Ovary (tissue), 9 donors: ENCODE measurements around the gene GABBR1. TPM values are rescaled to one million over a fixed set of nuclear protein-coding genes. Genes with fewer than 3 reads are reported as not detected.

Experiments used
- DNase-seq, 5 donors: peaks; one replicate each; pipeline ENCODE4 v3.0.0-alpha.2; 2019 to 2020
- H3K27ac ChIP-seq, 2 donors: fragments of 200-600 bp; one replicate each; pipeline versions ENCODE4 v1.5.1 to v1.8.0; 2019 to 2022
- H3K27me3 ChIP-seq: fragments of 200-600 bp; one replicate; pipeline ENCODE4 v1.8.0; 2022
- H3K36me3 ChIP-seq: fragments of 200-600 bp; sonication (generic); one replicate; pipeline ENCODE4 v1.5.1; 2019
- H3K4me1 ChIP-seq: one replicate; pipeline ENCODE4 v1.8.1; 2013; ENCODE audit warnings: mild to moderate bottlenecking, moderate library complexity; ENCODE audit not compliant: insufficient read depth
- H3K4me3 ChIP-seq: fragments of 200-600 bp; sonication (generic); one replicate; pipeline ENCODE4 v1.5.1; 2017
- H3K9me3 ChIP-seq, 2 donors: fragments of 200-600 bp in 1 of 2; sonication (generic) in 1 of 2; one replicate each; pipeline versions ENCODE4 v1.5.1 to v1.8.1; 2013 to 2019; ENCODE audit warnings: mild to moderate bottlenecking in 1 of 2, moderate library complexity in 1 of 2
- CTCF ChIP-seq, 3 donors: fragments of 450-650 bp in 2 of 3; fragments of 200-600 bp in 1 of 3; IDR thresholded peaks; one replicate each; pipeline versions ENCODE4 v1.5.1 to v1.8.0; 2016 to 2022; ENCODE audit warnings: antibody characterized with exemption in 3 of 3, mild to moderate bottlenecking in 1 of 3
- EP300 ChIP-seq: sonication (generic); formaldehyde crosslinking; IDR thresholded peaks from one replicate; pipeline ENCODE4 v1.6.1; 2017; ENCODE audit warnings: antibody characterized with exemption
- POLR2A ChIP-seq: fragments of 450-650 bp; IDR thresholded peaks from one replicate; pipeline ENCODE4 v1.6.1; 2017; ENCODE audit warnings: antibody characterized with exemption, mild to moderate bottlenecking, moderate library complexity
- WGBS, 3 donors: extraction: QIAGEN DNeasy Blood & Tissue Kit in 1 of 3; methylation state at CpG; one replicate each; pipeline versions ENCODE4 v1.1.5 to v1.1.7; 2013 to 2017; 5-methylcytosine and 5-hydroxymethylcytosine counted together
- intact Hi-C, 4 donors: fragments of 100-400 bp; cut with DNase I; formaldehyde crosslinking; loops; one replicate each; pipeline versions ENCODE4 v1.11.0 to v1.15.1; 2022 to 2023
- polyA plus RNA-seq, 2 donors: library from polyadenylated mRNA; stranded (reverse); fragments of 200-250 nt in 1 of 2; fragments of 350-450 nt in 1 of 2; fragmentation: Illumina TruSeq in 1 of 2; extraction: RNeasy Lipid Tissue Mini Kit (QIAGEN cat#74804) in 1 of 2; gene quantifications; one replicate each; pipeline ENCODE4 v1.2.3, GENCODE V29; 2013 to 2014
- total RNA-seq, 7 donors: library from RNA; depleted of rRNA in 2 of 7; stranded (reverse); fragments of >200 nt in 2 of 7; fragmentation: NEBNext Ultra II Directional in 3 of 7; extraction: Animal tissue kit (Norgen Biotek cat#: 25700) in 3 of 7; gene quantifications; one replicate each; pipeline versions ENCODE4 v1.1.0 to v1.2.4, GENCODE V29; 2016 to 2023
- donor health status: DM: no; HTN: no; CAD: no; lungs with moderate emphysema.
- donor health status: DM: no; HTN: no; CAD: no.
- donor health status: Bipolar disorder and iron deficiency.
- donor health status: DM: yes; HTN: yes; CAD: no.
- donor health status: DM: no; HTN: no; CAD: no.
- donor health status: DM: yes; HTN: yes; CAD: no.

GABBR1 gene
- total and polyA plus RNA-seq, 9 donors: 23.0 to 80.0 (median 48.5) TPM

GRCh38 chr6:29661071-29661470 is 28.1 kb upstream of the GABBR1 start:
- no peak for DNase-seq
- no peak overlapping the region for H3K4me3 ChIP-seq
- intact Hi-C loops: no loop called here
- no peak overlapping the region for H3K27ac ChIP-seq
- H3K9me3 ChIP-seq: no peaks in the 10 kb centered on the region
- no peak for TF ChIP-seq POLR2A
- TF ChIP-seq EP300: no peak
- TF ChIP-seq CTCF (IDR thresholded peaks at IDR 0.05): no peak
- whole genome bisulfite sequencing, 3 donors: 66 to 85% (median 72%) methylated on average over 3 of the region's 3 CpGs
- H3K4me1 ChIP-seq: no peaks in the 10 kb centered on the region
- no peaks in the 10 kb centered on the region for H3K36me3 ChIP-seq
- no peaks in the 10 kb centered on the region for H3K27me3 ChIP-seq

- no peak within 1 kb of the TSS for H3K27ac ChIP-seq
- DNase-seq: no peak
- WGBS, 3 donors: 43 to 49% (median 49%) methylated on average over 4 of the region's 4 CpGs
These were observed 23.8 kb upstream of the GABBR1 start, which contains the start of gene MOG for GRCh38 chr6:29656798-29657197. Gene MOG, plus strand, starts transcription at chr6:29657092. Its CDS starts 118 bp downstream, at chr6:29657210.

GRCh38 chr6:29656157-29656556 is 23.2 kb upstream of the GABBR1 start:
- no peak overlapping the region for H3K4me3 ChIP-seq
- H3K27ac ChIP-seq: no peak overlapping the region
- H3K36me3 ChIP-seq: no peaks in the 10 kb centered on the region
- intact Hi-C loops: loop anchor here in 1 of 4 donors (10.0 kb wide), 1 partner anchor 89 kb away; no protein-coding TSS in a partner anchor
- WGBS, 3 donors: 28 to 43% (median 33%) methylated on average over 2 of the region's 2 CpGs
- no peaks in the 10 kb centered on the region for H3K4me1 ChIP-seq
- H3K27me3 ChIP-seq: no peaks in the 10 kb centered on the region
- no peaks in the 10 kb centered on the region for H3K9me3 ChIP-seq
- DNase-seq: no peak
- no peak for TF ChIP-seq EP300
- TF ChIP-seq CTCF (IDR thresholded peaks at IDR 0.05): no peak
- no peak for TF ChIP-seq POLR2A

More at GRCh38 chr6:29656798-29657197, 23.8 kb upstream of the GABBR1 start, which contains the start of gene MOG:
- H3K4me1 ChIP-seq: no peaks in the 10 kb centered on the region
- H3K36me3 ChIP-seq: no peaks in the 10 kb centered on the region
- TF ChIP-seq CTCF (IDR thresholded peaks at IDR 0.05) (no peak), POLR2A (no peak), EP300 (no peak)
- intact Hi-C loops: loop anchor here in 1 of 4 donors (10.0 kb wide), 1 partner anchor 88 kb away; no protein-coding TSS in a partner anchor
- no peaks in the 10 kb centered on the region for H3K9me3 ChIP-seq
- no peaks in the 10 kb centered on the region for H3K27me3 ChIP-seq
- no peak within 1 kb of the TSS for H3K4me3 ChIP-seq

GRCh38 chr6:29655658-29656057 is 22.7 kb upstream of the GABBR1 start:
- no peak for DNase-seq
- intact Hi-C loops: loop anchor here in 1 of 4 donors (10.0 kb wide), 1 partner anchor 89 kb away; no protein-coding TSS in a partner anchor
- H3K27ac ChIP-seq: no peak overlapping the region
- H3K4me1 ChIP-seq: no peaks in the 10 kb centered on the region
- TF ChIP-seq CTCF (IDR thresholded peaks at IDR 0.05) (no peak), EP300 (no peak), POLR2A (no peak)
- WGBS, 3 donors: 36 to 52% (median 40%) methylated on average over 6 of the region's 6 CpGs
- H3K27me3 ChIP-seq: no peaks in the 10 kb centered on the region
- H3K4me3 ChIP-seq: no peak overlapping the region
- no peaks in the 10 kb centered on the region for H3K36me3 ChIP-seq
- no peaks in the 10 kb centered on the region for H3K9me3 ChIP-seq
